HG03025 (cell line): Measurements from ENCODE around the gene PAQR9.

Experiments used
- ATAC-seq: cut with Tn5 transposase; IDR thresholded peaks from one replicate; pipeline ENCODE4 v1.9.1; 2021; ENCODE audit warnings: mild to moderate bottlenecking, moderate library complexity; ENCODE audit not compliant: unreplicated experiment, low FRiP score

Gene PAQR9

GRCh38 chr3:142926368-142926944, 37.0 kb downstream of the PAQR9 start:
- ATAC-seq = no peak

- ATAC-seq = no peak
These were observed 38.3 kb downstream of the PAQR9 start for GRCh38 chr3:142925140-142925539.

GRCh38 chr3:142923694-142924093, 39.8 kb downstream of the PAQR9 start:
- ATAC-seq = no peak

GRCh38 chr3:142916605-142917004, 46.9 kb downstream of the PAQR9 start:
- ATAC-seq = no peak

- no peak for ATAC-seq
These were observed 47.8 kb downstream of the PAQR9 start for GRCh38 chr3:142915636-142916035.

- no peak for ATAC-seq
These were observed 49.1 kb downstream of the PAQR9 start for GRCh38 chr3:142914286-142914811.

- no peak for ATAC-seq
These were observed 50.0 kb downstream of the PAQR9 start for GRCh38 chr3:142913432-142913831.

GRCh38 chr3:142912402-142913172, 50.9 kb downstream of the PAQR9 start:
- no peak for ATAC-seq
